ENCODE data around the gene MAGEB4. TPM values are rescaled to one million over a fixed set of nuclear protein-coding genes. Genes with fewer than 3 reads are reported as not detected.
A peak's percentile ranks its signal among the peaks of the same experiment; 100 is the strongest.

MAGEB4 gene
- polyA plus RNA-seq, 2 of the 4 experiments (the other 2 are of a cell fraction), result not detected

DNA sequence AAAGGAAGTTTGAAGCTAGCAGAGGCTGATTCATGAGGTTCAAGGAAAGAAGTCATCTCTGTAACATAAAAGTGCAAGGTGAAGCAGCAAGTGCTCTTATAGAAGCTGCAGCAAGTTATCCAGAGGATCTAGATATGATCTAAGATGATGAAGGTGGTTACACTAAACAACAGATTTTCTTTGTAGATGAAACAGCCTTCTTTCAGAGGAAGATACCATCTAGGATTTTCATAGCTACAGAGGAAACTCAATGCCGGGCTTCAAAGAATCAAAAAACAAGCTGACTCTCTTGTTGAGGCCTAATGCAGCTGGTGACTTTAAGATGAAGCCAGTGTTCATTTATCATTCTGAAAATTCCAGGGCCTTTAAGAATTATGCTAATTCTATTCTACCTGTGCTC, 38.6 kb downstream of the MAGEB4 start:
- DNase-seq (ENCODE audit: low read depth in 1 of 2, low spot score in 1 of 2) (no peak), FAIRE-seq (peak; percentile 94), ATAC-seq (no peak)
- CTCF ChIA-PET, result interaction anchor here (0.5 to 1.4 kb wide), 3 partner anchors 28 to 224 kb away, joined by 3 to 9 read pairs (median 3); partner anchors contain the start of gene NR0B1
- H3K9me3 ChIP-seq, result peaks cover 5% of the 10 kb centered on the region; the same call in 1 of the 3 replicates
- 100% methylated on average over 1 of the region's 1 CpG for WGBS (ENCODE audit: missing lambda C conversion rate)
- H3K4me1 ChIP-seq, result peaks cover 31% of the 10 kb centered on the region
- POLR2A ChIA-PET, result no interaction called here
- no peak overlapping the region for H3K4me3 ChIP-seq
- TF ChIP-seq, protein P1, sequence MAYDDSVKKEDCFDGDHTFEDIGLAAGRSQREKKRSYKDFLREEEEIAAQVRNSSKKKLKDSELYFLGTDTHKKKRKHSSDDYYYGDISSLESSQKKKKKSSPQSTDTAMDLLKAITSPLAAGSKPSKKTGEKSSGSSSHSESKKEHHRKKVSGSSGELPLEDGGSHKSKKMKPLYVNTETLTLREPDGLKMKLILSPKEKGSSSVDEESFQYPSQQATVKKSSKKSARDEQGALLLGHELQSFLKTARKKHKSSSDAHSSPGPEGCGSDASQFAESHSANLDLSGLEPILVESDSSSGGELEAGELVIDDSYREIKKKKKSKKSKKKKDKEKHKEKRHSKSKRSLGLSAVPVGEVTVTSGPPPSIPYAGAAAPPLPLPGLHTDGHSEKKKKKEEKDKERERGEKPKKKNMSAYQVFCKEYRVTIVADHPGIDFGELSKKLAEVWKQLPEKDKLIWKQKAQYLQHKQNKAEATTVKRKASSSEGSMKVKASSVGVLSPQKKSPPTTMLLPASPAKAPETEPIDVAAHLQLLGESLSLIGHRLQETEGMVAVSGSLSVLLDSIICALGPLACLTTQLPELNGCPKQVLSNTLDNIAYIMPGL (CRISPR knock-in tag; IDR thresholded peaks at IDR 0.05; ENCODE audit: borderline replicate concordance), result no peak
- TF ChIP-seq KDM5A (IDR thresholded peaks at IDR 0.05) (no peak), HOXB13 (CRISPR knock-in tag; IDR thresholded peaks at IDR 0.05; ENCODE audit: low read depth) (no peak), CEBPB (IDR thresholded peaks at IDR 0.05) (no peak)
- peak overlapping the region; percentile 7 to 24; a peak in 2 of 6 replicates for H3K27ac ChIP-seq
- no peak overlapping the region for H3K4me2 ChIP-seq

DNA sequence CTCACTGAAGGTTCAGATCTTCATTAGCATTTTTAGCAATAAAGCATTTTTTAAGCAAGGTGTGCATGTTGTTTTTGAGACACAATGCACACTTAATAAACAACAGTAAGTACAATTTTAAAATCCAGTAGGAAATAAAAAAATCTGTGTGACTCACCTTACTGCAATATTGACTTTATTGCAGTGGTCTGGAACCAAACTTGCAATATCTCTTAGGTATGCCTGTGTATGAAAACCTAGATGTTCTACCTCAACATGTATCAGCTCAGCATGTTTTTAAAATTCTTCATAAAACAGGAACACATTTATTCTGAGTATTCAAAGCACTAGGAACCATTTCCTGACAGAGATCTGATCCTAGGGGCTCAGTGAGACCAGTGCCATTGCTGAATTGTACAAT, 40.7 kb downstream of the MAGEB4 start:
- H3K4me3 ChIP-seq, result no peak overlapping the region; the same call in 2 of the 3 replicates
- FAIRE-seq (peak; percentile 97), ATAC-seq (peak; percentile 32 to 44; a peak in 4 of 6 replicates), DNase-seq (ENCODE audit: low read depth in 1 of 2, low spot score in 1 of 2) (peak in 1 of 2 experiments; percentile 45)
- ChIA-PET CTCF (interaction anchor here (1.3 to 2.2 kb wide), 2 partner anchors 26 to 207 kb away, joined by 3 to 10 read pairs; no protein-coding TSS in a partner anchor), POLR2A (interaction anchor here (1.1 kb wide), 1 partner anchor 21 kb away, joined by 3 read pairs; no protein-coding TSS in a partner anchor)
- peak overlapping the region; percentile 96 to 97 for H3K27ac ChIP-seq
- peak overlapping the region; percentile 66 for H3K4me2 ChIP-seq
- H3K4me1 ChIP-seq, result peaks cover 28% of the 10 kb centered on the region
- 0 out of 2 replicates have a peak, but pooled peaks have one; percentile 14 for TF ChIP-seq FOXS1 (CRISPR knock-in tag; IDR thresholded peaks at IDR 0.05)
- no peak for TF ChIP-seq CHD4 (IDR thresholded peaks at IDR 0.05; ENCODE audit: borderline replicate concordance)
- TF ChIP-seq, protein P2, sequence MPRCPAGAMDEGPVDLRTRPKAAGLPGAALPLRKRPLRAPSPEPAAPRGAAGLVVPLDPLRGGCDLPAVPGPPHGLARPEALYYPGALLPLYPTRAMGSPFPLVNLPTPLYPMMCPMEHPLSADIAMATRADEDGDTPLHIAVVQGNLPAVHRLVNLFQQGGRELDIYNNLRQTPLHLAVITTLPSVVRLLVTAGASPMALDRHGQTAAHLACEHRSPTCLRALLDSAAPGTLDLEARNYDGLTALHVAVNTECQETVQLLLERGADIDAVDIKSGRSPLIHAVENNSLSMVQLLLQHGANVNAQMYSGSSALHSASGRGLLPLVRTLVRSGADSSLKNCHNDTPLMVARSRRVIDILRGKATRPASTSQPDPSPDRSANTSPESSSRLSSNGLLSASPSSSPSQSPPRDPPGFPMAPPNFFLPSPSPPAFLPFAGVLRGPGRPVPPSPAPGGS (IDR thresholded peaks at IDR 0.05), result no peak
- TF ChIP-seq JUNB (IDR thresholded peaks at IDR 0.05), result peak; percentile 46
- TF ChIP-seq FOSL2 (IDR thresholded peaks at IDR 0.05), result no peak
- TF ChIP-seq FOSL2 (CRISPR knock-in tag; IDR thresholded peaks at IDR 0.05), result peak; percentile 65
- peak; percentile 61; the same call in 1 of the 2 replicates for TF ChIP-seq ZSCAN20 (CRISPR knock-in tag; IDR thresholded peaks at IDR 0.05)
- peaks cover 7% of the 10 kb centered on the region; the same call in 1 of the 3 replicates for H3K9me3 ChIP-seq

DNA sequence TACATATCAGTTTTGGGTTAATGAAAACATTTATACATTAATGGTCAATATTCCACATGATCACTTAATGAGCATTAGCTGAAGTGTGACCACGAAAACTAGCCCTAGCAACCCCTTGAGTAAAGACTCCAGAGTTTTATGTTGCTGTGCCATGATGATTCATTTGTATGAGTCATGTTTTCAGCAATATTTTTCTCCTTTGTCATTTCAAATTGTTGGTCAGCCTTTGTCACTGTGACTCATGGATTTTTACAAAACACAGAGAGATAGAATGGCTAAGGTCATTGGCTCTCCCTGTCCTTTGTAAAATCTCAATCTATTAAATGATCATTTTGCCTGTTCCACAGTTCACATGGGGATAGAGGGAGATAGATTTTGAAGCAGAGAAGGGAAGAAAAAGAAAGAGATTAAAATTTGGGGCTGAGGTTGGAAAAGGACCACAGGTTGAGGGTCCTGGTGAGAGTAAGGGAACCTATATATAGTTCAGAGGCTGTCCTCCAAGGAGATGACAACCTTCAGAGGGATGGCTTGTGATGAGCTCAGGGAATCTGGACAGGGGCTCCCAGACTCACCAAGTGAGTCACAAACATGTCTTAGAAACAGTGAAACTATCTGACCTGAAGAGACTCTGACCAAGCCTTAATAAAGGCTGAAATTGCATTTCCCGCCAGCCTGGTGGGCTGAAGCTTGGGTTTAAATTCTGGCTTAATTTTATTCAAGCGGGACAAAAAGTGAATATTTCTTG, 41.8 kb downstream of the MAGEB4 start:
- H3K4me1 ChIP-seq, result peaks cover 28% of the 10 kb centered on the region
- peak; percentile 76 to 93 for DNase-seq (ENCODE audit: low read depth in 1 of 2, low spot score in 1 of 2)
- ChIA-PET CTCF (interaction anchor here (1.3 to 2.2 kb wide), 2 partner anchors 24 to 206 kb away, joined by 3 to 10 read pairs; no protein-coding TSS in a partner anchor), POLR2A (interaction anchor here (1.1 to 1.5 kb wide), 2 partner anchors 20 to 25 kb away, joined by 3 to 6 read pairs; partner anchors contain the start of gene NR0B1)
- peak overlapping the region; percentile 66 for H3K4me2 ChIP-seq
- peak; percentile 94 to 95 for ATAC-seq
- no peak overlapping the region; the same call in 2 of the 3 replicates for H3K4me3 ChIP-seq
- peak overlapping the region; percentile 96 to 97 for H3K27ac ChIP-seq
- 13% methylated on average over 3 of the region's 3 CpGs for WGBS (ENCODE audit: missing lambda C conversion rate)
- H3K9me3 ChIP-seq, result peaks cover 7% of the 10 kb centered on the region; the same call in 1 of the 3 replicates
- FAIRE-seq, result peak; percentile 99
- no peak for TF ChIP-seq POLR2A (IDR thresholded peaks at IDR 0.05; ENCODE audit: low read length)
- TF ChIP-seq SMC3 (IDR thresholded peaks at IDR 0.05), result no peak
- TF ChIP-seq, protein P3, sequence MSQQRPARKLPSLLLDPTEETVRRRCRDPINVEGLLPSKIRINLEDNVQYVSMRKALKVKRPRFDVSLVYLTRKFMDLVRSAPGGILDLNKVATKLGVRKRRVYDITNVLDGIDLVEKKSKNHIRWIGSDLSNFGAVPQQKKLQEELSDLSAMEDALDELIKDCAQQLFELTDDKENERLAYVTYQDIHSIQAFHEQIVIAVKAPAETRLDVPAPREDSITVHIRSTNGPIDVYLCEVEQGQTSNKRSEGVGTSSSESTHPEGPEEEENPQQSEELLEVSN (IDR thresholded peaks at IDR 0.05; ENCODE audit: borderline replicate concordance, low read depth), result 0 out of 2 replicates have a peak, but pooled peaks have one; percentile 23
- TF ChIP-seq, protein P2 (IDR thresholded peaks at IDR 0.05), result no peak
- TF ChIP-seq, protein P4, sequence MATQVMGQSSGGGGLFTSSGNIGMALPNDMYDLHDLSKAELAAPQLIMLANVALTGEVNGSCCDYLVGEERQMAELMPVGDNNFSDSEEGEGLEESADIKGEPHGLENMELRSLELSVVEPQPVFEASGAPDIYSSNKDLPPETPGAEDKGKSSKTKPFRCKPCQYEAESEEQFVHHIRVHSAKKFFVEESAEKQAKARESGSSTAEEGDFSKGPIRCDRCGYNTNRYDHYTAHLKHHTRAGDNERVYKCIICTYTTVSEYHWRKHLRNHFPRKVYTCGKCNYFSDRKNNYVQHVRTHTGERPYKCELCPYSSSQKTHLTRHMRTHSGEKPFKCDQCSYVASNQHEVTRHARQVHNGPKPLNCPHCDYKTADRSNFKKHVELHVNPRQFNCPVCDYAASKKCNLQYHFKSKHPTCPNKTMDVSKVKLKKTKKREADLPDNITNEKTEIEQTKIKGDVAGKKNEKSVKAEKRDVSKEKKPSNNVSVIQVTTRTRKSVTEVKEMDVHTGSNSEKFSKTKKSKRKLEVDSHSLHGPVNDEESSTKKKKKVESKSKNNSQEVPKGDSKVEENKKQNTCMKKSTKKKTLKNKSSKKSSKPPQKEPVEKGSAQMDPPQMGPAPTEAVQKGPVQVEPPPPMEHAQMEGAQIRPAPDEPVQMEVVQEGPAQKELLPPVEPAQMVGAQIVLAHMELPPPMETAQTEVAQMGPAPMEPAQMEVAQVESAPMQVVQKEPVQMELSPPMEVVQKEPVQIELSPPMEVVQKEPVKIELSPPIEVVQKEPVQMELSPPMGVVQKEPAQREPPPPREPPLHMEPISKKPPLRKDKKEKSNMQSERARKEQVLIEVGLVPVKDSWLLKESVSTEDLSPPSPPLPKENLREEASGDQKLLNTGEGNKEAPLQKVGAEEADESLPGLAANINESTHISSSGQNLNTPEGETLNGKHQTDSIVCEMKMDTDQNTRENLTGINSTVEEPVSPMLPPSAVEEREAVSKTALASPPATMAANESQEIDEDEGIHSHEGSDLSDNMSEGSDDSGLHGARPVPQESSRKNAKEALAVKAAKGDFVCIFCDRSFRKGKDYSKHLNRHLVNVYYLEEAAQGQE (IDR thresholded peaks at IDR 0.05), result no peak
- no peak for TF ChIP-seq CHD2 (IDR thresholded peaks at IDR 0.05; ENCODE audit: low read length, partially characterized antibody)
- no peak for TF ChIP-seq FOSB (CRISPR knock-in tag; IDR thresholded peaks at IDR 0.05)
- no peak for TF ChIP-seq RFX5 (IDR thresholded peaks at IDR 0.05)
- TF ChIP-seq KDM1A (IDR thresholded peaks at IDR 0.05; ENCODE audit: low read depth), result no peak
- no peak for TF ChIP-seq SREBF2 (IDR thresholded peaks at IDR 0.05)
- TF ChIP-seq, protein P5, sequence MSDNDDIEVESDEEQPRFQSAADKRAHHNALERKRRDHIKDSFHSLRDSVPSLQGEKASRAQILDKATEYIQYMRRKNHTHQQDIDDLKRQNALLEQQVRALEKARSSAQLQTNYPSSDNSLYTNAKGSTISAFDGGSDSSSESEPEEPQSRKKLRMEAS (IDR thresholded peaks at IDR 0.05), result peak; percentile 62
- peak; percentile 96 for TF ChIP-seq JUNB (IDR thresholded peaks at IDR 0.05)
- TF ChIP-seq CHD4 (IDR thresholded peaks at IDR 0.05; ENCODE audit: borderline replicate concordance), result no peak
